IMR-90 (cell line): Measurements from ENCODE around the gene NR1I2. TPM values are rescaled to one million over a fixed set of nuclear protein-coding genes. Genes with fewer than 3 reads are reported as not detected.

ENCODE experiments used
- ATAC-seq: fragments of 200-7000 bp; cut with Tn5 transposase; 2 replicates; pipeline ENCODE4 v1.9.1; 2020; ENCODE audit warnings: low read depth, mild to moderate bottlenecking, moderate library complexity
- BruUV-seq: library from RNA; stranded (reverse); fragments of 400-500 nt; replicated peaks from 2 replicates; lab custom pipeline; 2021; lab: Mats Ljungman, UMichigan
- CTCF ChIA-PET: fragments of 300-600 bp; formaldehyde crosslinking; extraction: SDS; loops from one replicate; lab custom pipeline; 2021; ENCODE audit warnings: antibody characterized with exemption; lab: Yijun Ruan, JAX
- POLR2A ChIA-PET: fragments of 300-600 bp; sonication (Branson Sonifier 250); formaldehyde crosslinking; loops from one replicate; lab custom pipeline; 2022; ENCODE audit warnings: antibody characterized with exemption; ENCODE audit not compliant: unreplicated experiment; lab: Charles Lee
- DNase-seq: peaks from one replicate; pipeline ENCODE4 v3.0.0; 2013
- H2AFZ ChIP-seq: replicated peaks from 2 replicates; pipeline ENCODE3; 2013; ENCODE audit warnings: low read length, mild to moderate bottlenecking; ENCODE audit not compliant: poor library complexity
- H2AK5ac ChIP-seq: 2 replicates; pipeline ENCODE4 v1.6.1; 2013; ENCODE audit warnings: low read depth, low read length, inconsistent platforms
- H2AK9ac ChIP-seq: replicated peaks from 2 replicates; pipeline ENCODE3; 2013; ENCODE audit warnings: mild to moderate bottlenecking, low read depth, low read length, moderate library complexity; ENCODE audit not compliant: poor library complexity
- H2BK120ac ChIP-seq: 2 replicates; pipeline ENCODE4 v1.6.1; 2013; ENCODE audit warnings: low read depth, low read length, inconsistent platforms
- H2BK15ac ChIP-seq: 3 replicates; pipeline ENCODE4 v1.6.1; 2013; ENCODE audit warnings: low read depth, low read length, inconsistent platforms
- H2BK20ac ChIP-seq: 2 replicates; pipeline ENCODE4 v1.6.1; 2013; ENCODE audit warnings: low read depth, mild to moderate bottlenecking, inconsistent platforms, low read length, moderate library complexity
- H2BK5ac ChIP-seq: 2 replicates; pipeline ENCODE4 v1.6.1; 2013; ENCODE audit warnings: mild to moderate bottlenecking, low read depth, low read length, inconsistent platforms; ENCODE audit not compliant: poor library complexity, severe bottlenecking
- H3K14ac ChIP-seq: replicated peaks from 2 replicates; pipeline ENCODE4 v1.6.1; 2013; ENCODE audit warnings: low read depth, low read length, inconsistent platforms
- H3K18ac ChIP-seq: 2 replicates; pipeline ENCODE4 v1.6.1; 2013; ENCODE audit warnings: low read depth, low read length, control low read depth
- H3K23ac ChIP-seq: 2 replicates; pipeline ENCODE4 v1.6.1; 2013; ENCODE audit warnings: low read depth, low read length, inconsistent platforms
- H3K27ac ChIP-seq: 2 replicates; pipeline ENCODE4 v1.5.1; 2013; ENCODE audit warnings: mild to moderate bottlenecking, control low read depth, low read length; ENCODE audit not compliant: insufficient read depth
- H3K27me3 ChIP-seq: 2 replicates; pipeline ENCODE4 v1.6.1; 2013; ENCODE audit warnings: low read length; ENCODE audit not compliant: control insufficient read depth, insufficient read depth
- H3K36me3 ChIP-seq: 2 replicates; pipeline ENCODE4 v1.6.1; 2013; ENCODE audit warnings: low read length, mixed read lengths; ENCODE audit not compliant: control insufficient read depth, insufficient read depth
- H3K4ac ChIP-seq: 2 replicates; pipeline ENCODE4 v1.6.1; 2013; ENCODE audit warnings: low read depth, low read length, inconsistent platforms
- H3K4me1 ChIP-seq: 2 replicates; pipeline ENCODE4 v1.6.1; 2013; ENCODE audit warnings: low read length, mixed read lengths; ENCODE audit not compliant: control insufficient read depth, insufficient read depth
- H3K4me2 ChIP-seq: 2 replicates; pipeline ENCODE4 v1.6.1; 2013; ENCODE audit warnings: low read depth, mild to moderate bottlenecking, control low read depth, low read length, moderate library complexity
- H3K4me3 ChIP-seq: 2 replicates; pipeline ENCODE4 v1.5.1; 2013; ENCODE audit warnings: low read depth, mild to moderate bottlenecking, control low read depth, low read length, moderate library complexity; ENCODE audit not compliant: insufficient read depth
- H3K56ac ChIP-seq: 2 replicates; pipeline ENCODE4 v1.6.1; 2013; ENCODE audit warnings: low read length, inconsistent platforms; ENCODE audit not compliant: insufficient read depth; ENCODE audit errors: extremely low read depth
- H3K79me1 ChIP-seq, 2 experiments: 2 replicates each; pipeline ENCODE4 v1.6.1; 2013; ENCODE audit warnings: low read length in 2 of 2, inconsistent platforms in 1 of 2, low read depth in 1 of 2
- H3K9ac ChIP-seq: 2 replicates; pipeline ENCODE4 v1.6.1; 2013; ENCODE audit warnings: low read depth, low read length, control low read depth
- H3K9me1 ChIP-seq: 2 replicates; pipeline ENCODE4 v1.6.1; 2013; ENCODE audit warnings: low read length, inconsistent platforms; ENCODE audit not compliant: insufficient read depth
- H3K9me3 ChIP-seq: 2 replicates; pipeline ENCODE4 v1.6.1; 2013; ENCODE audit warnings: low read length; ENCODE audit not compliant: control insufficient read depth, insufficient read depth
- H4K20me1 ChIP-seq: 2 replicates; pipeline ENCODE4 v1.6.1; 2013; ENCODE audit warnings: low read length, inconsistent platforms; ENCODE audit not compliant: insufficient read depth
- H4K5ac ChIP-seq: 2 replicates; pipeline ENCODE4 v1.6.1; 2013; ENCODE audit warnings: mild to moderate bottlenecking, low read depth, low read length, control low read depth
- H4K8ac ChIP-seq, 2 experiments: 2 replicates each; pipeline ENCODE4 v1.6.1; 2013; ENCODE audit warnings: low read depth in 2 of 2, low read length in 2 of 2, control low read depth in 1 of 2, inconsistent platforms in 1 of 2
- H4K91ac ChIP-seq: 2 replicates; pipeline ENCODE4 v1.6.1; 2013; ENCODE audit warnings: low read depth, low read length, inconsistent platforms; ENCODE audit not compliant: insufficient read depth
- BHLHE40 ChIP-seq: fragments of 150-350 bp; IDR thresholded peaks from 2 replicates; pipeline ENCODE4 v1.6.1; 2016; ENCODE audit warnings: mild to moderate bottlenecking, low read depth, low read length
- CEBPB ChIP-seq: IDR thresholded peaks from 2 replicates; pipeline ENCODE4 v1.6.1; 2012; ENCODE audit warnings: low read depth, low read length, improper control_type of control experiment
- CTCF ChIP-seq: conservative IDR thresholded peaks from 2 replicates; pipeline ENCODE4 v1.5.1; 2012; ENCODE audit warnings: mild to moderate bottlenecking, low read depth, low read length, improper control_type of control experiment
- MAFK ChIP-seq: IDR thresholded peaks from 2 replicates; pipeline ENCODE4 v1.6.1; 2012; ENCODE audit warnings: low read depth, low read length, improper control_type of control experiment
- MAZ ChIP-seq: IDR thresholded peaks from 2 replicates; pipeline ENCODE4 v1.6.1; 2012; ENCODE audit warnings: low read depth, mild to moderate bottlenecking, low read length, improper control_type of control experiment, moderate library complexity, borderline replicate concordance
- MXI1 ChIP-seq: IDR thresholded peaks from 2 replicates; pipeline ENCODE4 v1.6.1; 2012; ENCODE audit warnings: low read depth, mild to moderate bottlenecking, low read length, moderate library complexity, borderline replicate concordance
- NFE2L2 ChIP-seq: fragments of 150-350 bp; IDR thresholded peaks from 2 replicates; pipeline ENCODE4 v1.6.1; 2016; ENCODE audit warnings: low read depth, mild to moderate bottlenecking, low read length
- RAD21 ChIP-seq: IDR thresholded peaks from 2 replicates; pipeline ENCODE4 v1.6.1; 2012; ENCODE audit warnings: low read length, improper control_type of control experiment
- RCOR1 ChIP-seq: IDR thresholded peaks from 2 replicates; pipeline ENCODE4 v1.6.1; 2012; ENCODE audit warnings: mild to moderate bottlenecking, low read length, improper control_type of control experiment; ENCODE audit not compliant: insufficient replicate concordance
- RFX5 ChIP-seq: IDR thresholded peaks from 2 replicates; pipeline ENCODE4 v1.8.0; 2012; ENCODE audit warnings: low read depth, mild to moderate bottlenecking, low read length, moderate library complexity
- SMC3 ChIP-seq: fragments of 150-350 bp; IDR thresholded peaks from 2 replicates; pipeline ENCODE4 v1.6.1; 2016; ENCODE audit warnings: low read depth, mild to moderate bottlenecking, antibody characterized with exemption, low read length, moderate library complexity
- USF2 ChIP-seq: fragments of 150-350 bp; IDR thresholded peaks from 2 replicates; pipeline ENCODE4 v1.6.1; 2017; ENCODE audit warnings: mild to moderate bottlenecking, antibody characterized with exemption, low read length, low read depth
- WGBS, 2 experiments: methylation state at CpG; one replicate each; pipeline versions ENCODE4 v1.1.5 to v1.1.7; 2013; ENCODE audit warnings: missing lambda C conversion rate in 2 of 2; ENCODE audit not compliant: insufficient read length in 1 of 2; ENCODE audit errors: extremely low coverage in 2 of 2; 5-methylcytosine and 5-hydroxymethylcytosine counted together
- dilution Hi-C: fragments of 300-500 bp; cut with HindIII; formaldehyde crosslinking; loops from one replicate; pipeline ENCODE4 v1.14.3; 2018; ENCODE audit warnings: low sequenced_read_pairs; ENCODE audit not compliant: unreplicated experiment
- in situ Hi-C: fragments of 300-500 bp; cut with MboI; formaldehyde crosslinking; loops from 3 replicates; pipeline ENCODE4 v1.14.3; 2019; ENCODE audit warnings: low sequenced_read_pairs, inconsistent platforms, mixed read lengths
- intact Hi-C: fragments of 100-400 bp; cut with micrococcal nuclease; formaldehyde crosslinking; loops from 2 replicates; pipeline ENCODE4 v1.10.0; 2022
- polyA plus RNA-seq, 3 experiments: library from polyadenylated mRNA; depleted of rRNA; stranded (reverse); fragments of >200 nt; gene quantifications; 2 replicates each; pipeline ENCODE4 v1.2.3, GENCODE V29; 2012; ENCODE audit warnings: low replicate concordance in 1 of 3
- total RNA-seq: library from RNA; depleted of rRNA; stranded (reverse); fragments of >200 nt; gene quantifications from 2 replicates; pipeline ENCODE4 v1.2.3, GENCODE V29; 2012

Gene NR1I2
- total and polyA plus RNA-seq, 2 of the 4 experiments (the other 2 are of a cell fraction), result not detected

- no peak overlapping the region for H4K5ac ChIP-seq
- no peaks in the 10 kb centered on the region for H3K36me3 ChIP-seq
- ATAC-seq (no peak), DNase-seq (no peak)
- no peaks in the 10 kb centered on the region for H4K20me1 ChIP-seq
- H3K4me2 ChIP-seq, result no peak overlapping the region
- no peak overlapping the region for H4K91ac ChIP-seq
- no peaks in the 10 kb centered on the region for H3K79me1 ChIP-seq
- dilution Hi-C loops (no loop called here), intact Hi-C loops (no loop called here), in situ Hi-C loops (no loop called here)
- no peak overlapping the region for H3K4ac ChIP-seq
- TF ChIP-seq RCOR1 (no peak), MAFK (no peak), MAZ (no peak), NFE2L2 (no peak), MXI1 (no peak), CEBPB (no peak), BHLHE40 (no peak), SMC3 (no peak), USF2 (no peak), CTCF (no peak), RFX5 (no peak), RAD21 (no peak)
- no peak overlapping the region for H2BK20ac ChIP-seq
- 90% methylated on average over 2 of the region's 6 CpGs; no CpG with 5 or more reads in 1 of the 2 experiments for WGBS, 2 experiments
- H3K27ac ChIP-seq, result no peak overlapping the region
- no peak overlapping the region for H2AK9ac ChIP-seq
- CTCF ChIA-PET, result interaction anchor here (0.8 kb wide), 1 partner anchor 40 kb away, joined by 4 read pairs; no protein-coding TSS in a partner anchor
- no peak overlapping the region for H3K23ac ChIP-seq
- no TSS peak for BruUV-seq
- POLR2A ChIA-PET, result no interaction called here
- no peak overlapping the region for H3K14ac ChIP-seq
- H3K56ac ChIP-seq, result no peak overlapping the region
- H3K18ac ChIP-seq, result no peak overlapping the region
- no peaks in the 10 kb centered on the region for H3K4me1 ChIP-seq
- H4K8ac ChIP-seq, result no peak overlapping the region
- no peaks in the 10 kb centered on the region for H3K9me3 ChIP-seq
- no peak overlapping the region for H3K9ac ChIP-seq
- no peak overlapping the region for H2AK5ac ChIP-seq
- no peaks in the 10 kb centered on the region for H3K9me1 ChIP-seq
- H2BK15ac ChIP-seq, result no peak overlapping the region
- H2BK120ac ChIP-seq, result no peak overlapping the region
- H2AFZ ChIP-seq, result no peak overlapping the region
- H3K4me3 ChIP-seq, result no peak overlapping the region
- H3K27me3 ChIP-seq, result no peaks in the 10 kb centered on the region; the same call in 1 of the 2 replicates
- no peak overlapping the region for H2BK5ac ChIP-seq
Observed at GRCh38 chr3:119767936-119768601, 13.8 kb upstream of the NR1I2 start.
